Ovary (tissue), 3 donors: ENCODE results near the gene SCFD1.

Source experiments
- POLR2A ChIP-seq: fragments of 450-650 bp; IDR thresholded peaks from one replicate; pipeline ENCODE4 v1.6.1; 2017; ENCODE audit warnings: antibody characterized with exemption, mild to moderate bottlenecking, moderate library complexity
- TF ChIP-seq, protein P1 (sequence below), 3 donors: fragments of 450-650 bp in 2 of 3; fragments of 200-600 bp in 1 of 3; IDR thresholded peaks; one replicate each; pipeline versions ENCODE4 v1.5.1 to v1.8.0; 2016 to 2022; ENCODE audit warnings: antibody characterized with exemption in 3 of 3, mild to moderate bottlenecking in 1 of 3
- donor health status: DM: no; HTN: no; CAD: no.

- TF ChIP-seq, protein P1, sequence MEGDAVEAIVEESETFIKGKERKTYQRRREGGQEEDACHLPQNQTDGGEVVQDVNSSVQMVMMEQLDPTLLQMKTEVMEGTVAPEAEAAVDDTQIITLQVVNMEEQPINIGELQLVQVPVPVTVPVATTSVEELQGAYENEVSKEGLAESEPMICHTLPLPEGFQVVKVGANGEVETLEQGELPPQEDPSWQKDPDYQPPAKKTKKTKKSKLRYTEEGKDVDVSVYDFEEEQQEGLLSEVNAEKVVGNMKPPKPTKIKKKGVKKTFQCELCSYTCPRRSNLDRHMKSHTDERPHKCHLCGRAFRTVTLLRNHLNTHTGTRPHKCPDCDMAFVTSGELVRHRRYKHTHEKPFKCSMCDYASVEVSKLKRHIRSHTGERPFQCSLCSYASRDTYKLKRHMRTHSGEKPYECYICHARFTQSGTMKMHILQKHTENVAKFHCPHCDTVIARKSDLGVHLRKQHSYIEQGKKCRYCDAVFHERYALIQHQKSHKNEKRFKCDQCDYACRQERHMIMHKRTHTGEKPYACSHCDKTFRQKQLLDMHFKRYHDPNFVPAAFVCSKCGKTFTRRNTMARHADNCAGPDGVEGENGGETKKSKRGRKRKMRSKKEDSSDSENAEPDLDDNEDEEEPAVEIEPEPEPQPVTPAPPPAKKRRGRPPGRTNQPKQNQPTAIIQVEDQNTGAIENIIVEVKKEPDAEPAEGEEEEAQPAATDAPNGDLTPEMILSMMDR (IDR thresholded peaks at IDR 0.05), result no peak
- no peak for TF ChIP-seq POLR2A
These were observed 35.6 kb downstream of the SCFD1 start for GRCh38 chr14:30657606-30658163.
